Measurements from ENCODE around the gene SLC31A1. TPM values are rescaled to one million over a fixed set of nuclear protein-coding genes. Genes with fewer than 3 reads are reported as not detected.

The SLC31A1 gene
- total RNA-seq, 1 experiment from 2014 or later, result 34.4 TPM

GRCh38 chr9:113179839-113180238 lies 41.5 kb upstream of the SLC31A1 start:
- Mint-ChIP-seq H3K27ac (no peak overlapping the region), H3K4me1 (no peaks in the 10 kb centered on the region), H3K36me3 (ENCODE audit: insufficient read depth in 1 of 3, low read depth in 3 of 3) (peaks cover 10 to 64% (median 47%) of the 10 kb centered on the region in 3 experiments; a peak in 6 of 7 replicates), H3K9me3 (no peaks in the 10 kb centered on the region), H3K4me3 (no peak overlapping the region), H3K27me3 (ENCODE audit: low read depth) (no peaks in the 10 kb centered on the region)
- Histone ChIP-seq H3K4ac (ENCODE audit: low read depth, low read length) (no peak overlapping the region), H3K14ac (ENCODE audit: insufficient read depth, low read length) (no peak overlapping the region), H3T11ph (ENCODE audit: low read length) (no peak overlapping the region), H3K23ac (ENCODE audit: insufficient read length, low read depth, low read length) (no peak overlapping the region), H2BK15ac (ENCODE audit: low read depth, low read length) (no peak overlapping the region), H4K8ac (replicated peaks; ENCODE audit: insufficient read length, low read depth, low read length) (no peak overlapping the region), H3K79me1 (ENCODE audit: insufficient read depth, low read depth, low read length, poor library complexity, severe bottlenecking) (no peaks in the 10 kb centered on the region), H3K4me2 (ENCODE audit: insufficient read depth, insufficient read length, low read length) (no peak overlapping the region), H2AFZ (ENCODE audit: low read length) (no peak overlapping the region), H2BK12ac (ENCODE audit: insufficient read length, low read depth, low read length) (no peak overlapping the region), H3K18ac (ENCODE audit: insufficient read length, low read depth, low read length) (no peak overlapping the region), H4K20me1 (ENCODE audit: control insufficient read depth, insufficient read depth, insufficient read length) (no peaks in the 10 kb centered on the region), H3K27me3 (ENCODE audit: insufficient read depth, low read length) (no peaks in the 10 kb centered on the region), H3K9me3 (ENCODE audit: control insufficient read depth, low read depth, low read length) (no peaks in the 10 kb centered on the region), H4K5ac (ENCODE audit: insufficient read length, low read depth, low read length) (no peak overlapping the region), H3K23me2 (ENCODE audit: insufficient read length, low read depth, low read length, poor library complexity, severe bottlenecking) (no peaks in the 10 kb centered on the region), H4K91ac (ENCODE audit: insufficient read length, low read depth, low read length) (no peak overlapping the region), H3K56ac (ENCODE audit: insufficient read length, low read depth, low read length) (no peak overlapping the region), H3K9ac (ENCODE audit: extremely low read depth, insufficient read length, low read length) (no peak overlapping the region), H3K4me1 (ENCODE audit: insufficient read depth, low read length) (no peaks in the 10 kb centered on the region), H2BK120ac (ENCODE audit: low read depth, low read length, poor library complexity, severe bottlenecking) (no peak overlapping the region), H3K27ac (ENCODE audit: insufficient read length, low read depth, low read length) (no peak overlapping the region), H2BK20ac (ENCODE audit: low read depth, low read length, poor library complexity, severe bottlenecking) (no peak overlapping the region), H3K79me2 (ENCODE audit: insufficient read depth, low read length) (no peaks in the 10 kb centered on the region), H2AK5ac (ENCODE audit: insufficient read length, low read length) (no peak overlapping the region), H2BK5ac (ENCODE audit: insufficient read length, low read length) (no peak overlapping the region)
- no peak for TF ChIP-seq CTCF (conservative IDR thresholded peaks at IDR 0.05)
- DNase-seq, result no peak
- no CpG with 5 or more reads among the region's 1 CpG for WGBS (ENCODE audit: extremely low coverage, insufficient read length, low lambda C conversion rate)

Data from H9 (cell line).